ENCODE measurements around the gene PPP1R17. TPM values are rescaled to one million over a fixed set of nuclear protein-coding genes. Genes with fewer than 3 reads are reported as not detected.

Gene PPP1R17
- total and polyA plus RNA-seq, 4 donors, result not detected

- no peak for TF ChIP-seq ATF3 (IDR thresholded peaks at IDR 0.05)
- H3K27me3 ChIP-seq (ENCODE audit: control insufficient read depth in 4 of 4, insufficient read depth in 4 of 4, low read length in 3 of 4), result peaks cover 0 to 3% (median 0%) of the 10 kb centered on the region in 4 donors
- no peak overlapping the region for H3K27ac ChIP-seq (ENCODE audit: low read depth in 1 of 2, low read length in 2 of 2)
- no peak for DNase-seq (ENCODE audit: low spot score)
- H3K4me1 ChIP-seq (ENCODE audit: control insufficient read depth in 4 of 4, insufficient read depth in 4 of 4, low read length in 3 of 4), result no peaks in the 10 kb centered on the region
- H3K36me3 ChIP-seq (ENCODE audit: control insufficient read depth in 4 of 4, insufficient read depth in 3 of 4, low read depth in 1 of 4, low read length in 3 of 4), result no peaks in the 10 kb centered on the region
- H3K4me3 ChIP-seq (ENCODE audit: low read depth in 1 of 3, low read length in 3 of 3), result no peak overlapping the region
- H3K9me3 ChIP-seq (ENCODE audit: control insufficient read depth in 4 of 4, low read length in 3 of 4), result peaks cover 0 to 4% (median under 1%) of the 10 kb centered on the region in 4 donors
- H3K9ac ChIP-seq (ENCODE audit: low read depth in 1 of 2, low read length in 2 of 2), result no peak overlapping the region
Observed at GRCh38 chr7:31669461-31669860, 17.6 kb upstream of the PPP1R17 start.

- Histone ChIP-seq H3K4me3 (ENCODE audit: low read depth in 1 of 3, low read length in 3 of 3) (no peak overlapping the region), H3K9me3 (ENCODE audit: control insufficient read depth in 4 of 4, low read length in 3 of 4) (no peaks in the 10 kb centered on the region), H3K27me3 (ENCODE audit: control insufficient read depth in 4 of 4, insufficient read depth in 4 of 4, low read length in 3 of 4) (no peaks in the 10 kb centered on the region), H3K4me1 (ENCODE audit: control insufficient read depth in 4 of 4, insufficient read depth in 4 of 4, low read length in 3 of 4) (no peaks in the 10 kb centered on the region), H3K27ac (ENCODE audit: low read depth in 1 of 2, low read length in 2 of 2) (no peak overlapping the region), H3K36me3 (ENCODE audit: control insufficient read depth in 4 of 4, insufficient read depth in 3 of 4, low read depth in 1 of 4, low read length in 3 of 4) (no peaks in the 10 kb centered on the region), H3K9ac (ENCODE audit: low read depth in 1 of 2, low read length in 2 of 2) (no peak overlapping the region)
- no peak for DNase-seq (ENCODE audit: low spot score)
- 81% methylated on average over 12 of the region's 12 CpGs for WGBS
- no peak for TF ChIP-seq GABPA (IDR thresholded peaks at IDR 0.05 in 1 of 2, conservative IDR thresholded peaks at IDR 0.05 in 1 of 2)
- TF ChIP-seq TAF1 (conservative IDR thresholded peaks at IDR 0.05), result no peak
- no peak for TF ChIP-seq FOXA1 (IDR thresholded peaks at IDR 0.05)
- no peak for TF ChIP-seq RXRA (IDR thresholded peaks at IDR 0.05)
- TF ChIP-seq NR2F2 (IDR thresholded peaks at IDR 0.05), result no peak
- TF ChIP-seq RAD21 (IDR thresholded peaks at IDR 0.05), result no peak
- TF ChIP-seq HNF4G (IDR thresholded peaks at IDR 0.05), result no peak
- no peak for TF ChIP-seq ZBTB33 (IDR thresholded peaks at IDR 0.05)
Observed at GRCh38 chr7:31679574-31680305, 7.3 kb upstream of the PPP1R17 start.

- WGBS, result 61% methylated on average over 5 of the region's 5 CpGs
- no peaks in the 10 kb centered on the region for H3K36me3 ChIP-seq (ENCODE audit: control insufficient read depth in 4 of 4, insufficient read depth in 3 of 4, low read depth in 1 of 4, low read length in 3 of 4)
- no peaks in the 10 kb centered on the region for H3K9me3 ChIP-seq (ENCODE audit: control insufficient read depth in 4 of 4, low read length in 3 of 4)
- H3K27me3 ChIP-seq (ENCODE audit: control insufficient read depth in 4 of 4, insufficient read depth in 4 of 4, low read length in 3 of 4), result no peaks in the 10 kb centered on the region
- no peak overlapping the region for H3K27ac ChIP-seq (ENCODE audit: low read depth in 1 of 2, low read length in 2 of 2)
- H3K4me3 ChIP-seq (ENCODE audit: low read depth in 1 of 3, low read length in 3 of 3), result no peak overlapping the region
- DNase-seq (ENCODE audit: low spot score), result no peak
- no peak for TF ChIP-seq HNF4A (conservative IDR thresholded peaks at IDR 0.05)
- TF ChIP-seq MAX (IDR thresholded peaks at IDR 0.05), result no peak
- TF ChIP-seq RXRA (IDR thresholded peaks at IDR 0.05), result no peak
- no peak for TF ChIP-seq CTCF (IDR thresholded peaks at IDR 0.05; ENCODE audit: low read depth, low read length, missing input control)
- no peak for TF ChIP-seq RAD21 (IDR thresholded peaks at IDR 0.05)
- no peak for TF ChIP-seq ZBTB33 (IDR thresholded peaks at IDR 0.05)
- TF ChIP-seq EGR1 (IDR thresholded peaks at IDR 0.05; ENCODE audit: low read depth in 2 of 2), result no peak
- TF ChIP-seq NR2F2 (IDR thresholded peaks at IDR 0.05), result no peak
- no peak for TF ChIP-seq HNF4G (IDR thresholded peaks at IDR 0.05)
- TF ChIP-seq YY1 (IDR thresholded peaks at IDR 0.05), result no peak
- TF ChIP-seq ATF3 (IDR thresholded peaks at IDR 0.05), result no peak
- TF ChIP-seq GABPA (IDR thresholded peaks at IDR 0.05 in 1 of 2, conservative IDR thresholded peaks at IDR 0.05 in 1 of 2), result no peak
- TF ChIP-seq SP1 (IDR thresholded peaks at IDR 0.05), result no peak
- H3K4me1 ChIP-seq (ENCODE audit: control insufficient read depth in 4 of 4, insufficient read depth in 4 of 4, low read length in 3 of 4), result no peaks in the 10 kb centered on the region
- H3K9ac ChIP-seq (ENCODE audit: low read depth in 1 of 2, low read length in 2 of 2), result no peak overlapping the region
Observed at GRCh38 chr7:31683445-31684225, 3.4 kb upstream of the PPP1R17 start.

Measured in liver (tissue), 9 donors.